ENCODE measurements around the gene CDKL5.

DNA sequence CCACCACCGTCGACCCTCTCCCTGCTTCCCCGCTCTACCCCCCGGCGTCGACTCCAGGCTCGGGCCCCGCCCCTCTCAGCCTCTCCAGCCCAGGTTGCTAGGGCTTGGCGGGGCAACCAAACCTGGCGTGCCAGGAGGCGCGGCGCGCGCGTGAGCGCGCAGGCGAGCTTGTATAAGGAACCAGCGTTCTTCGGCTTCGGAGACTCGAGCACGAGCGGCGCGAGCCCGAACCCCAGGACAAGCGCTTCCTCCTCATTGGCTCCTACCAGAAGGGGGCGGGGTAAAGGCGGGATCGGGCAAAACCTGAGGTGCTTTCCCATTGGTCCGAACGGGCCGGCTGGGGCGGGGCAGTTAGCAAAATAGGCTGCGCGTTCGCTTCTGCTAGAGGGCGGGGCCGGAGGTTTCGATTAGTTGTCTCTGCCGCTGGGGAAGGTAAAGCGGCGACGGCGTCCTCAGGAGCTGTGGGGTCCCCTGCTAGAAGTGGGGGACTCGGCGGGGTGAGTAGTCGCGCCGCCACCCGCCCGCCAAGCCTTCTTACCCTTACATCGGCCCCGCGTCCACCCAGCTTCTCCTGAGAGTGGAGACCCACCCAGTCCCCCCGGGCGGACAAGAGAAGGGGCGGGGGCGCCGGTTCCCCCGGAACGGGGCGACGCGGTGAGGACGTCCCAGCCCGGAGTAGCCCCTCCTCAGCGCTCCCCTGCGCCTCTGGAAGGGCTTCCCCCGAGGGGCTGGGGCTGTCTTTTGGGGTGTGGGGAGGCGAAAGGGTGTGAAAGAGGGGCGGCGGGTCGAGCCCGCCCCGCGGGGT lies at the start of gene CDKL5:
- TF ChIP-seq CTCF (IDR thresholded peaks at IDR 0.05) (no peak), EZH2 (IDR thresholded peaks at IDR 0.05; ENCODE audit: borderline replicate concordance, insufficient read depth, low read depth, low read length, poor library complexity, severe bottlenecking) (no peak)

All from B cell (primary cell).